ENCODE results near the gene SLC15A3.

DNA sequence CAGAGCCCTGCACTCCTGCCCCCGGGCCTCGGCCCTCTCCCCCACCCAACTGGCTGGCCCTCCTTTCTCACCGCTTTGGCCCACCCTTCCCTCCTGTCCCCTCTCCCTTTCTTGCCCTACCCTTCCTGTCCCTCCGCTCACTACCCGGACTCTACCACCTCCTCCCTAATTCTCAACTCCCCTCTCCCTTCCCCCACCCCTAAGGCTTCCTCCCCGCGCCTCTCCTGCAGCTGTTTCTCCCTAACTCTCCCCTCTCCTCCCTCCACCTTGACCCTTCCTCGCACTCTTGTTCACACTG lies 421 bp downstream of the SLC15A3 start:
- TF ChIP-seq, protein P1, sequence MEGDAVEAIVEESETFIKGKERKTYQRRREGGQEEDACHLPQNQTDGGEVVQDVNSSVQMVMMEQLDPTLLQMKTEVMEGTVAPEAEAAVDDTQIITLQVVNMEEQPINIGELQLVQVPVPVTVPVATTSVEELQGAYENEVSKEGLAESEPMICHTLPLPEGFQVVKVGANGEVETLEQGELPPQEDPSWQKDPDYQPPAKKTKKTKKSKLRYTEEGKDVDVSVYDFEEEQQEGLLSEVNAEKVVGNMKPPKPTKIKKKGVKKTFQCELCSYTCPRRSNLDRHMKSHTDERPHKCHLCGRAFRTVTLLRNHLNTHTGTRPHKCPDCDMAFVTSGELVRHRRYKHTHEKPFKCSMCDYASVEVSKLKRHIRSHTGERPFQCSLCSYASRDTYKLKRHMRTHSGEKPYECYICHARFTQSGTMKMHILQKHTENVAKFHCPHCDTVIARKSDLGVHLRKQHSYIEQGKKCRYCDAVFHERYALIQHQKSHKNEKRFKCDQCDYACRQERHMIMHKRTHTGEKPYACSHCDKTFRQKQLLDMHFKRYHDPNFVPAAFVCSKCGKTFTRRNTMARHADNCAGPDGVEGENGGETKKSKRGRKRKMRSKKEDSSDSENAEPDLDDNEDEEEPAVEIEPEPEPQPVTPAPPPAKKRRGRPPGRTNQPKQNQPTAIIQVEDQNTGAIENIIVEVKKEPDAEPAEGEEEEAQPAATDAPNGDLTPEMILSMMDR (conservative IDR thresholded peaks at IDR 0.05; ENCODE audit: low read depth in 2 of 2) = no peak
- TF ChIP-seq ZNF331 (CRISPR knock-in tag; IDR thresholded peaks at IDR 0.05; ENCODE audit: low read depth) (no peak), POLR2AphosphoS5 (IDR thresholded peaks at IDR 0.05; ENCODE audit: low read depth) (peak; percentile 45; the same call in 1 of the 2 replicates), REST (IDR thresholded peaks at IDR 0.05; ENCODE audit: unreplicated experiment) (no peak), EZH2 (IDR thresholded peaks at IDR 0.05; ENCODE audit: low read depth, unreplicated experiment) (no peak), EZH2phosphoT487 (IDR thresholded peaks at IDR 0.05; ENCODE audit: unreplicated experiment) (no peak)
